ENCODE data around the gene CIRBP.

GRCh38 chr19:1302533-1303239 is 33.6 kb downstream of the CIRBP start:
- TF ChIP-seq CTCF (conservative IDR thresholded peaks at IDR 0.05 in 1 of 2, IDR thresholded peaks at IDR 0.05 in 1 of 2; ENCODE audit: low read depth in 1 of 2, low read length in 2 of 2) (no peak), EZH2 (IDR thresholded peaks at IDR 0.05; ENCODE audit: low read length, missing control alignments) (no peak)
